SKM-1 (cell line): ENCODE results near the gene VPS4B.
"Not testable (repeated sequence)": the region's sequence is repeated elsewhere in the genome, so short reads cannot be mapped to it uniquely, and the experiment has no call there.

Experiments used
- DNase-seq: peaks from one replicate; lab custom pipeline; 2025; ENCODE audit not compliant: unreplicated experiment; lab: John Stamatoyannopoulos, UW

Gene VPS4B

GRCh38 chr18:63373161-63373560, 49.1 kb downstream of the VPS4B start:
- no peak for DNase-seq

GRCh38 chr18:63368611-63369010, 53.7 kb downstream of the VPS4B start:
- no peak for DNase-seq

GRCh38 chr18:63367053-63367953, 55.0 kb downstream of the VPS4B start, which contains the start of gene KDSR:
KDSR (minus strand) TSS chr18:63367206; CDS start chr18:63367118, 88 bp downstream.
- DNase-seq, result peak; percentile 89

GRCh38 chr18:63366213-63367052, 55.8 kb downstream of the VPS4B start:
- no peak for DNase-seq

- no peak for DNase-seq
Measured at GRCh38 chr18:63365876-63366212, 56.4 kb downstream of the VPS4B start.

- DNase-seq, result no peak
Measured at GRCh38 chr18:63363951-63364350, 58.3 kb downstream of the VPS4B start.

GRCh38 chr18:63363420-63363819, 58.9 kb downstream of the VPS4B start:
- DNase-seq, result not testable (repeated sequence)

- DNase-seq, result no peak
Measured at GRCh38 chr18:63356272-63356896, 65.9 kb downstream of the VPS4B start.

GRCh38 chr18:63350230-63350629, 72.0 kb downstream of the VPS4B start:
- no peak for DNase-seq

- no peak for DNase-seq
Measured at GRCh38 chr18:63348508-63349136, 73.7 kb downstream of the VPS4B start.

- DNase-seq, result no peak
Measured at GRCh38 chr18:63346480-63347183, 75.6 kb downstream of the VPS4B start.

GRCh38 chr18:63346031-63346430, 76.2 kb downstream of the VPS4B start:
- DNase-seq, result no peak

GRCh38 chr18:63344918-63345317, 77.4 kb downstream of the VPS4B start:
- no peak for DNase-seq

GRCh38 chr18:63344263-63344662, 78.0 kb downstream of the VPS4B start:
- DNase-seq, result no peak

GRCh38 chr18:63342206-63342605, 80.1 kb downstream of the VPS4B start:
- peak; percentile 22 for DNase-seq

- DNase-seq, result no peak
Measured at GRCh38 chr18:63339920-63340484, 82.3 kb downstream of the VPS4B start.
